Measurements from ENCODE around the gene SLC22A1. TPM values are rescaled to one million over a fixed set of nuclear protein-coding genes. Genes with fewer than 3 reads are reported as not detected.
A peak's percentile ranks its signal among the peaks of the same experiment; 100 is the strongest.

Gene SLC22A1
- total RNA-seq, 1 experiment from 2014 or later = 0.98 TPM

DNA sequence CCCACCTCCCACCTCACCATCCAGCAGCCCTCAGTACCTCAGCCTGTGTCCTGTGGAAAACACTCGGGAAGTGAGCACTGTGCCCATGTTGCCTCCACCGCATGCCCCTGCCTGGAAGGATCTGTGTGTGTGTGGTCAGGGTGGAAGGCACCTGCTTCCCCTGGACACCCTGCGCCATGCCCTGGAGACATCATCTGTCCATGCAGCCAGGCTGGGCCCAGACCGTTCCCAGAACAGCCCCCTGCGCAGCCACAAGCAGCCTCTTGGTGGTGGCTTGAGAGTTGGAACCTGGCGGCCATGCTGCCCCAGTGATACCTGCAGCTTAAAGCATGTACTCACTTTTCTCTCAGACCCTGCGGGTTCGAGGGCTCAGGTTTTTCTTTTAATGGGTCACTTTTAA lies 34.9 kb upstream of the SLC22A1 start:
- BruUV-seq (replicated peaks) = no TSS peak
- Histone ChIP-seq H3K27ac (ENCODE audit: low read length) (no peak overlapping the region), H3K36me3 (ENCODE audit: control insufficient read depth, insufficient read depth, low read length) (peaks cover 8% of the 10 kb centered on the region), H3K4me1 (ENCODE audit: control insufficient read depth, insufficient read depth, low read length) (no peaks in the 10 kb centered on the region), H3K27me3 (ENCODE audit: control insufficient read depth, insufficient read depth, low read length) (no peaks in the 10 kb centered on the region), H3K9me3 (ENCODE audit: control insufficient read depth, insufficient read depth, low read depth, low read length) (no peaks in the 10 kb centered on the region), H3K4me3 (ENCODE audit: low read depth in 2 of 2, low read length in 2 of 2) (no peak overlapping the region)
- TF ChIP-seq, protein P1, sequence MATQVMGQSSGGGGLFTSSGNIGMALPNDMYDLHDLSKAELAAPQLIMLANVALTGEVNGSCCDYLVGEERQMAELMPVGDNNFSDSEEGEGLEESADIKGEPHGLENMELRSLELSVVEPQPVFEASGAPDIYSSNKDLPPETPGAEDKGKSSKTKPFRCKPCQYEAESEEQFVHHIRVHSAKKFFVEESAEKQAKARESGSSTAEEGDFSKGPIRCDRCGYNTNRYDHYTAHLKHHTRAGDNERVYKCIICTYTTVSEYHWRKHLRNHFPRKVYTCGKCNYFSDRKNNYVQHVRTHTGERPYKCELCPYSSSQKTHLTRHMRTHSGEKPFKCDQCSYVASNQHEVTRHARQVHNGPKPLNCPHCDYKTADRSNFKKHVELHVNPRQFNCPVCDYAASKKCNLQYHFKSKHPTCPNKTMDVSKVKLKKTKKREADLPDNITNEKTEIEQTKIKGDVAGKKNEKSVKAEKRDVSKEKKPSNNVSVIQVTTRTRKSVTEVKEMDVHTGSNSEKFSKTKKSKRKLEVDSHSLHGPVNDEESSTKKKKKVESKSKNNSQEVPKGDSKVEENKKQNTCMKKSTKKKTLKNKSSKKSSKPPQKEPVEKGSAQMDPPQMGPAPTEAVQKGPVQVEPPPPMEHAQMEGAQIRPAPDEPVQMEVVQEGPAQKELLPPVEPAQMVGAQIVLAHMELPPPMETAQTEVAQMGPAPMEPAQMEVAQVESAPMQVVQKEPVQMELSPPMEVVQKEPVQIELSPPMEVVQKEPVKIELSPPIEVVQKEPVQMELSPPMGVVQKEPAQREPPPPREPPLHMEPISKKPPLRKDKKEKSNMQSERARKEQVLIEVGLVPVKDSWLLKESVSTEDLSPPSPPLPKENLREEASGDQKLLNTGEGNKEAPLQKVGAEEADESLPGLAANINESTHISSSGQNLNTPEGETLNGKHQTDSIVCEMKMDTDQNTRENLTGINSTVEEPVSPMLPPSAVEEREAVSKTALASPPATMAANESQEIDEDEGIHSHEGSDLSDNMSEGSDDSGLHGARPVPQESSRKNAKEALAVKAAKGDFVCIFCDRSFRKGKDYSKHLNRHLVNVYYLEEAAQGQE (IDR thresholded peaks at IDR 0.05; ENCODE audit: insufficient read depth in 1 of 2, low read depth in 2 of 2, low read length in 1 of 2) = no peak
- TF ChIP-seq TCF7L2 (IDR thresholded peaks at IDR 0.05; ENCODE audit: low read depth, low read length) = no peak
- TF ChIP-seq, protein P2, sequence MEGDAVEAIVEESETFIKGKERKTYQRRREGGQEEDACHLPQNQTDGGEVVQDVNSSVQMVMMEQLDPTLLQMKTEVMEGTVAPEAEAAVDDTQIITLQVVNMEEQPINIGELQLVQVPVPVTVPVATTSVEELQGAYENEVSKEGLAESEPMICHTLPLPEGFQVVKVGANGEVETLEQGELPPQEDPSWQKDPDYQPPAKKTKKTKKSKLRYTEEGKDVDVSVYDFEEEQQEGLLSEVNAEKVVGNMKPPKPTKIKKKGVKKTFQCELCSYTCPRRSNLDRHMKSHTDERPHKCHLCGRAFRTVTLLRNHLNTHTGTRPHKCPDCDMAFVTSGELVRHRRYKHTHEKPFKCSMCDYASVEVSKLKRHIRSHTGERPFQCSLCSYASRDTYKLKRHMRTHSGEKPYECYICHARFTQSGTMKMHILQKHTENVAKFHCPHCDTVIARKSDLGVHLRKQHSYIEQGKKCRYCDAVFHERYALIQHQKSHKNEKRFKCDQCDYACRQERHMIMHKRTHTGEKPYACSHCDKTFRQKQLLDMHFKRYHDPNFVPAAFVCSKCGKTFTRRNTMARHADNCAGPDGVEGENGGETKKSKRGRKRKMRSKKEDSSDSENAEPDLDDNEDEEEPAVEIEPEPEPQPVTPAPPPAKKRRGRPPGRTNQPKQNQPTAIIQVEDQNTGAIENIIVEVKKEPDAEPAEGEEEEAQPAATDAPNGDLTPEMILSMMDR (IDR thresholded peaks at IDR 0.05) = no peak
- TF ChIP-seq POLR2AphosphoS5 (IDR thresholded peaks at IDR 0.05; ENCODE audit: low read depth, low read length) = no peak
- TF ChIP-seq SIN3A (IDR thresholded peaks at IDR 0.05; ENCODE audit: borderline replicate concordance, insufficient read depth, low read depth, low read length) = no peak
- ChIA-PET CTCF (interaction anchor here (1.5 kb wide), 1 partner anchor 369 kb away, joined by 4 read pairs; no protein-coding TSS in a partner anchor), POLR2A (no interaction called here)
- in situ Hi-C loops (cut with HindIII; ENCODE audit: low pct_unique_long_range_greater_than_20kb, low sequenced_read_pairs) = no loop called here
- ATAC-seq (0 out of 2 replicates have a peak, but pooled peaks have one; percentile 38), DNase-seq (ENCODE audit: low read depth, low spot score) (no peak)
- intact Hi-C loops (cut with micrococcal nuclease; ENCODE audit: unreplicated experiment) = loop anchor here (5.0 kb wide), 1 partner anchor 371 kb away; no protein-coding TSS in a partner anchor

DNA sequence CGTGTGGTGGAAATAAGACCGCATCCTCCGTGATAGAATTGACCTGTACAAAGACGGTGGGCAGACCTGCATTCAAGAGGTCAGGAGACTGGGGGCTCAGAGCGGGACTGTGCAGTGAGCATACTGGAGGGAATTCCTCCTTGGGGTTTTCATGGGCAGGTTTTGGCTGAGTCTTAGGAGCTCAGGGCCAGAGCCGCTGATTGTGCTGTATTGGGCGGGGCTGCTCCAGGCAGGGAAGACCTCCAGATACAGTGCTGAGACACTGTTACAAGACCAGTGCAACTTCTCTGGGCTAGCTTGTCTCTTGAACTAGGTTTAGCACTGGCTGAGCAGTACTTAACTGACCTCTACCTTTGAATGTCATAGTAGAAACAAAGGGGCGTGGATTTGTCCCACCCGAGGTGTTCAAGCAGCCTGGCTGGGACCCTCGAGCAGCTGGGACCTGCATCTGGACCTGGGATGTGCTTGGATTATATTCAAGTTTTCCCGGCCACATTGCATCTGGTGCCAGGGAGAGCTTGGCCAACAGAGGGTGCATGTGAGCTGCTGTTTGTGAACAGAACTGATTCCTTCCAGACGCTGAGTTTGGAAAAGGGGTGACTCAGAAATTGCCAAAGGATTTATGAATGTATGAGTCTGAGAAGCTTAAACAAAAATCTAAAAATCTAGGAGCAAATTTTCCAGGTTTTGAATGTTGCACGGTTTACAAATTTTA lies 33.4 kb upstream of the SLC22A1 start:
- no peak for DNase-seq (ENCODE audit: low read depth, low spot score)
- ATAC-seq = peak; percentile 88
- CTCF ChIA-PET = interaction anchor here (0.6 to 1.5 kb wide), 4 partner anchors 12 to 367 kb away, joined by 3 to 4 read pairs (median 4); no protein-coding TSS in a partner anchor
- Histone ChIP-seq H3K4me1 (ENCODE audit: control insufficient read depth, insufficient read depth, low read length) (no peaks in the 10 kb centered on the region), H3K27ac (ENCODE audit: low read length) (no peak overlapping the region), H3K36me3 (ENCODE audit: control insufficient read depth, insufficient read depth, low read length) (peaks cover 10% of the 10 kb centered on the region), H3K9me3 (ENCODE audit: control insufficient read depth, insufficient read depth, low read depth, low read length) (no peaks in the 10 kb centered on the region), H3K4me3 (ENCODE audit: low read depth in 2 of 2, low read length in 2 of 2) (no peak overlapping the region), H3K27me3 (ENCODE audit: control insufficient read depth, insufficient read depth, low read length) (no peaks in the 10 kb centered on the region)
- intact Hi-C loops (cut with micrococcal nuclease; ENCODE audit: unreplicated experiment) (loop anchor here (5.0 kb wide), 1 partner anchor 369 kb away; no protein-coding TSS in a partner anchor), in situ Hi-C loops (cut with HindIII; ENCODE audit: low pct_unique_long_range_greater_than_20kb, low sequenced_read_pairs) (no loop called here)
- POLR2A ChIA-PET = interaction anchor here (1.0 kb wide), 1 partner anchor 16 kb away, joined by 4 read pairs; no protein-coding TSS in a partner anchor
- no TSS peak for BruUV-seq (replicated peaks)
- TF ChIP-seq, protein P2 (IDR thresholded peaks at IDR 0.05) = peak; percentile 84
- no peak for TF ChIP-seq POLR2AphosphoS5 (IDR thresholded peaks at IDR 0.05; ENCODE audit: low read depth, low read length)

All from Panc1 (cell line).